Measurements from ENCODE around the gene ENAH. TPM values are rescaled to one million over a fixed set of nuclear protein-coding genes. Genes with fewer than 3 reads are reported as not detected.

Gene ENAH
- polyA plus RNA-seq, 1 donor (not counting 4 experiments of a cell fraction or from before 2014, with no cell fraction given) = 61.0 TPM

DNA sequence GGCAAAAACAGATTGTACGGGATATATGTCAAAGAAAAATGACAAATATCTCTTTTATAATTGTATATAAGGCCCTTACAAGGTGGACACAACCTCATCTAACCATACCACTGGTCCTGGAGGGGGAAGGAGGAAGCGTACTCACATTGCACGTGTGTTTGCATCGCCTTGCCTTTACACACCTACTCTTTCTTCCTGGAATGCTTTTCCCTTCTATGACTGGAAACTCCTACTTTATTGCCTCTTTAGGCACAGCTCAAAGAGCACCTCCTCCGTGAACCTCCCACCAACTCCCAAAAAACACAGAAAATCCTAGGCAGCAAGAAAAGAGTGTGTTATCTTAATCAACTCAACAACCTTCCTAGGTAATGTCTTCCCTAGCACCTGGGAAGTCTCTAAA is 125.3 kb downstream of the ENAH start:
- Histone ChIP-seq H3K4me1 (ENCODE audit: control insufficient read depth, extremely low read depth, insufficient read depth, low read length) (no peaks in the 10 kb centered on the region), H3K36me3 (ENCODE audit: control insufficient read depth in 2 of 2, extremely low read depth in 1 of 2, insufficient read depth in 2 of 2, low read length in 2 of 2) (peaks cover 0 to 5% of the 10 kb centered on the region in 2 experiments), H3K4me3 (ENCODE audit: control insufficient read depth in 2 of 3, extremely low read depth in 1 of 3, insufficient read depth in 2 of 3, low read depth in 1 of 3, low read length in 3 of 3) (no peak overlapping the region), H4K20me1 (ENCODE audit: control insufficient read depth, extremely low read depth, insufficient read depth, low read length) (no peaks in the 10 kb centered on the region), H2AFZ (ENCODE audit: control insufficient read depth, low read length) (no peak overlapping the region), H3K79me2 (ENCODE audit: control insufficient read depth, insufficient read depth, low read length) (no peaks in the 10 kb centered on the region), H3K27ac (ENCODE audit: control insufficient read depth, insufficient read depth, low read length) (no peak overlapping the region), H3K9me3 (ENCODE audit: control insufficient read depth, low read depth, low read length) (no peaks in the 10 kb centered on the region), H3K27me3 (ENCODE audit: control insufficient read depth, extremely low read depth, insufficient read depth, low read length) (no peaks in the 10 kb centered on the region), H3K9me1 (ENCODE audit: control insufficient read depth, extremely low read depth, insufficient read depth, low read length) (no peaks in the 10 kb centered on the region), H3K4me2 (ENCODE audit: control insufficient read depth, extremely low read depth, insufficient read depth, low read depth, low read length) (no peak overlapping the region), H3K9ac (ENCODE audit: control insufficient read depth, extremely low read depth, insufficient read depth, low read length) (no peak overlapping the region)
- FAIRE-seq (no peak), DNase-seq (ENCODE audit: low read depth, low spot score) (no peak)
- dilution Hi-C loops (cut with MboI; ENCODE audit: extremely low pct_ligation_motif_present, low sequenced_read_pairs) = no loop called here
- TF ChIP-seq EZH2 (IDR thresholded peaks at IDR 0.05; ENCODE audit: low read length) = no peak
- TF ChIP-seq, protein P1, sequence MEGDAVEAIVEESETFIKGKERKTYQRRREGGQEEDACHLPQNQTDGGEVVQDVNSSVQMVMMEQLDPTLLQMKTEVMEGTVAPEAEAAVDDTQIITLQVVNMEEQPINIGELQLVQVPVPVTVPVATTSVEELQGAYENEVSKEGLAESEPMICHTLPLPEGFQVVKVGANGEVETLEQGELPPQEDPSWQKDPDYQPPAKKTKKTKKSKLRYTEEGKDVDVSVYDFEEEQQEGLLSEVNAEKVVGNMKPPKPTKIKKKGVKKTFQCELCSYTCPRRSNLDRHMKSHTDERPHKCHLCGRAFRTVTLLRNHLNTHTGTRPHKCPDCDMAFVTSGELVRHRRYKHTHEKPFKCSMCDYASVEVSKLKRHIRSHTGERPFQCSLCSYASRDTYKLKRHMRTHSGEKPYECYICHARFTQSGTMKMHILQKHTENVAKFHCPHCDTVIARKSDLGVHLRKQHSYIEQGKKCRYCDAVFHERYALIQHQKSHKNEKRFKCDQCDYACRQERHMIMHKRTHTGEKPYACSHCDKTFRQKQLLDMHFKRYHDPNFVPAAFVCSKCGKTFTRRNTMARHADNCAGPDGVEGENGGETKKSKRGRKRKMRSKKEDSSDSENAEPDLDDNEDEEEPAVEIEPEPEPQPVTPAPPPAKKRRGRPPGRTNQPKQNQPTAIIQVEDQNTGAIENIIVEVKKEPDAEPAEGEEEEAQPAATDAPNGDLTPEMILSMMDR (optimal IDR thresholded peaks at IDR 0.05 in 1 of 3, IDR thresholded peaks at IDR 0.05 in 1 of 3, conservative IDR thresholded peaks at IDR 0.05 in 1 of 3; ENCODE audit: extremely low read depth in 1 of 3, insufficient read depth in 2 of 3, low read length in 3 of 3) = no peak

DNA sequence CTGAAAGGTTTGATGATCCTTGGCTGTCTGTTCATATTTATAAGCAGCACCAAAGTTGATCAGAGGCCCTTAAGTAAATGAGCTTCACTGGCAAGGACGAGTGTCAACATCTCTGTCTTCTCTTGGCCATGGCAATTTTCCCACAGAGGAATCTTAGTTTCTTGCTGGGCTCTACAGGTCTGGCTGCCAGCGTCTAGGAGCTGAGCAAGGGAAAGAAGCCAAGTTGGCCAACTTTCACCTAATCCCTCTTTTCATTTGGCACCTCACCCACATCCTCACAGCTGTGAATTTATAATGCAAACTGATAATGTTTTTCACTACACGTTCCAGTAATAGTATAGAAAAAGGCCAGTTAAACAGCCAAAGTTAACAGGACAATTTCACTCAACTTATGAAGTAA is 126.0 kb downstream of the ENAH start:
- Histone ChIP-seq H3K79me2 (ENCODE audit: control insufficient read depth, insufficient read depth, low read length) (no peaks in the 10 kb centered on the region), H3K9me3 (ENCODE audit: control insufficient read depth, low read depth, low read length) (no peaks in the 10 kb centered on the region), H3K4me1 (ENCODE audit: control insufficient read depth, extremely low read depth, insufficient read depth, low read length) (no peaks in the 10 kb centered on the region), H3K27me3 (ENCODE audit: control insufficient read depth, extremely low read depth, insufficient read depth, low read length) (no peaks in the 10 kb centered on the region), H4K20me1 (ENCODE audit: control insufficient read depth, extremely low read depth, insufficient read depth, low read length) (no peaks in the 10 kb centered on the region), H3K9ac (ENCODE audit: control insufficient read depth, extremely low read depth, insufficient read depth, low read length) (no peak overlapping the region), H2AFZ (ENCODE audit: control insufficient read depth, low read length) (no peak overlapping the region), H3K36me3 (ENCODE audit: control insufficient read depth in 2 of 2, extremely low read depth in 1 of 2, insufficient read depth in 2 of 2, low read length in 2 of 2) (peaks cover 0 to 5% of the 10 kb centered on the region in 2 experiments), H3K4me3 (ENCODE audit: control insufficient read depth in 2 of 3, extremely low read depth in 1 of 3, insufficient read depth in 2 of 3, low read depth in 1 of 3, low read length in 3 of 3) (no peak overlapping the region), H3K27ac (ENCODE audit: control insufficient read depth, insufficient read depth, low read length) (no peak overlapping the region), H3K4me2 (ENCODE audit: control insufficient read depth, extremely low read depth, insufficient read depth, low read depth, low read length) (no peak overlapping the region), H3K9me1 (ENCODE audit: control insufficient read depth, extremely low read depth, insufficient read depth, low read length) (no peaks in the 10 kb centered on the region)
- dilution Hi-C loops (cut with MboI; ENCODE audit: extremely low pct_ligation_motif_present, low sequenced_read_pairs) = no loop called here
- TF ChIP-seq EZH2 (IDR thresholded peaks at IDR 0.05; ENCODE audit: low read length) = no peak
- TF ChIP-seq, protein P1 (optimal IDR thresholded peaks at IDR 0.05 in 1 of 3, IDR thresholded peaks at IDR 0.05 in 1 of 3, conservative IDR thresholded peaks at IDR 0.05 in 1 of 3; ENCODE audit: extremely low read depth in 1 of 3, insufficient read depth in 2 of 3, low read length in 3 of 3) = no peak
- FAIRE-seq (no peak), DNase-seq (ENCODE audit: low read depth, low spot score) (no peak)
